ENCODE measurements around the gene CD3E. TPM values are rescaled to one million over a fixed set of nuclear protein-coding genes. Genes with fewer than 3 reads are reported as not detected.

The CD3E gene
- not detected in 2 replicates for total RNA-seq (2014; rRNA removed; shearing (Covaris generic))

GRCh38 chr11:118304568-118305248 is at the start of gene CD3E:
Gene CD3E (plus strand): TSS chr11:118304730. CDS start chr11:118304953, 223 bp downstream.
- DNase-seq (ENCODE audit: low read depth) = no peak

GRCh38 chr11:118258410-118258809 is 46.1 kb upstream of the CD3E start:
- peak; percentile 28 for DNase-seq (ENCODE audit: low read depth)

- no peak for DNase-seq (ENCODE audit: low read depth)
Observed at GRCh38 chr11:118259138-118259537, 45.4 kb upstream of the CD3E start.

GRCh38 chr11:118260353-118260752 is 44.2 kb upstream of the CD3E start:
- DNase-seq (ENCODE audit: low read depth) = no peak

- no peak for DNase-seq (ENCODE audit: low read depth)
Observed at GRCh38 chr11:118263112-118263511, 41.4 kb upstream of the CD3E start.

GRCh38 chr11:118263695-118264568 is 40.6 kb upstream of the CD3E start, which contains the start of gene MPZL2:
Gene MPZL2 (minus strand): TSS chr11:118264297. CDS start chr11:118264153, 144 bp downstream.
- peak; percentile 79 for DNase-seq (ENCODE audit: low read depth)

GRCh38 chr11:118264569-118265465 is 39.7 kb upstream of the CD3E start:
- DNase-seq (ENCODE audit: low read depth) = no peak

- peak; percentile 40 for DNase-seq (ENCODE audit: low read depth)
Observed at GRCh38 chr11:118265954-118266353, 38.6 kb upstream of the CD3E start.

- no peak for DNase-seq (ENCODE audit: low read depth)
Observed at GRCh38 chr11:118267486-118267885, 37.0 kb upstream of the CD3E start.

GRCh38 chr11:118272001-118272400 is 32.5 kb upstream of the CD3E start:
- DNase-seq (ENCODE audit: low read depth) = no peak

- DNase-seq (ENCODE audit: low read depth) = peak; percentile 69
Observed at GRCh38 chr11:118274186-118274585, 30.3 kb upstream of the CD3E start.

GRCh38 chr11:118275176-118275575 is 29.4 kb upstream of the CD3E start:
- DNase-seq (ENCODE audit: low read depth) = peak; percentile 97

- DNase-seq (ENCODE audit: low read depth) = no peak
Observed at GRCh38 chr11:118276422-118276821, 28.1 kb upstream of the CD3E start.

GRCh38 chr11:118277312-118277711 is 27.2 kb upstream of the CD3E start:
- DNase-seq (ENCODE audit: low read depth) = peak; percentile 84

- DNase-seq (ENCODE audit: low read depth) = no peak
Observed at GRCh38 chr11:118281284-118281683, 23.2 kb upstream of the CD3E start.

- no peak for DNase-seq (ENCODE audit: low read depth)
Observed at GRCh38 chr11:118282606-118283005, 21.9 kb upstream of the CD3E start.

- no peak for DNase-seq (ENCODE audit: low read depth)
Observed at GRCh38 chr11:118283037-118283636, 21.4 kb upstream of the CD3E start.

- DNase-seq (ENCODE audit: low read depth) = no peak
Observed at GRCh38 chr11:118283756-118284350, 20.7 kb upstream of the CD3E start.

- no peak for DNase-seq (ENCODE audit: low read depth)
Observed at GRCh38 chr11:118286545-118286944, 18.0 kb upstream of the CD3E start.

GRCh38 chr11:118287006-118287405 is 17.5 kb upstream of the CD3E start:
- DNase-seq (ENCODE audit: low read depth) = peak; percentile 81

- DNase-seq (ENCODE audit: low read depth) = no peak
Observed at GRCh38 chr11:118289401-118289800, 15.1 kb upstream of the CD3E start.
